GM21381 (cell line): ENCODE results near the gene SNX32.

Experiments
- ATAC-seq: cut with Tn5 transposase; IDR thresholded peaks from one replicate; pipeline ENCODE4 v1.9.1; 2021; ENCODE audit warnings: mild to moderate bottlenecking, moderate library complexity; ENCODE audit not compliant: unreplicated experiment

SNX32 gene

DNA sequence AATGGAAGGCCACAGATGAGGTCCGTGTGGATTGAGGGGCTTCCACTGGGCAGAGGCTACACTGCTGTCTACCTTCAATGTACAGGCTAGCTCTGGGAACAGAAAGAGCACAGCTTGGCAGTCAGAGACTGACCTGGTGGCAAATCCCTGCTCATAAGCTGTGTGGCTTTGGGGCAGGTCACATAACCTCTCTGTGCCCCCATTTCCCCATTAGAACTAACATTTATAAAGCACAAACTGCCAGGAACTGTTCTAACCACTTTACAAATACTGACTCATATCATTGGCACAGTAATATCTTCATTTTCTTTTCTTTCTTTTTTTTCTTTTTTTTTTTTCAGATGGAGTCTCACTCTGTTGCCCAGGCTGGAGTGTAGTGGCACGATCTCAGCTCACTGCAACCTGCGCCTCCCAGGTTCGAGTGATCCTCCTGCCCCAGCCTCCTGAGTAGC, 63.3 kb downstream of the SNX32 start:
- ATAC-seq: no peak

- ATAC-seq: no peak
Observed at GRCh38 chr11:65898656-65899355, 65.0 kb downstream of the SNX32 start.

DNA sequence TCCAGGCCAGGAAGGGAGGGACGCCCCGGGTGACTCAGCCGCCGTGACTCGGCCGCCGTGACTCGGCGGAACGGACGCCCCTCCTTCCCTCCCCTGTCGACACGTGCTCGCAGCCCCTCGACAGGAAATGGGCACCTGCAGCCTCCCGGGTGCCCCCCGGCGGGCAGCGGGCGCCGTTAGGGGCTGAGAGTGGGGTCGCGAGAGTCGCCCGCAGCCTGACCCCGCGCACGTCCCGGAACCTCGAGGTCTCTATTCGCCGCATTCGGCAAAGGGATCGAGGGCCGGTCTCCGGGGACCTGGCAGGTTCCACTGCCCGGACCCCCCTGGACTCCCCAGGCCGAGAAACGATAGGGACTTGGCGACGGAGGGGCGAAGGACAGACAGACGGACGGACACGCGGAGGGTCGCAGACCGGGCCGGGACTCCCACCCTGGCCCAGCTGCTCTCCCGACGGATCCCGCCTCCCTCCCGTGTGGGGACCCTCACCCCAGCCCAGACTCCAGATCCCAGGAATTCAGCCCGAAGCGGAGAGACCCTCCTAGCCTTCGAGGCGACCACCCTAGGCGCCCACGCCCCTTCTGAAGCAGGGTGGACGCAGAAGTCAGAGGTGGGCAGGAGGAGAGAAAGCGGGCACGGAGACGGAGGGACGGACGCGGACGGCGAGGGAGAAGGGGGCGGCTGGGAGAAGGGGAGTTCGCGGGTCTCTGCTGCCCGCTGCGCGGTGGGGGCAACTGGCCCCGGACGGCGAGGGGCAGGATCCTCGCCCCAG, 65.8 kb downstream of the SNX32 start:
- ATAC-seq: no peak

GRCh38 chr11:65900125-65900898, 66.5 kb downstream of the SNX32 start, which contains the start of gene FOSL1:
Gene FOSL1, minus strand, starts transcription at chr11:65900388. Its CDS starts 49 bp downstream, at chr11:65900339.
- peak; percentile 73 for ATAC-seq

DNA sequence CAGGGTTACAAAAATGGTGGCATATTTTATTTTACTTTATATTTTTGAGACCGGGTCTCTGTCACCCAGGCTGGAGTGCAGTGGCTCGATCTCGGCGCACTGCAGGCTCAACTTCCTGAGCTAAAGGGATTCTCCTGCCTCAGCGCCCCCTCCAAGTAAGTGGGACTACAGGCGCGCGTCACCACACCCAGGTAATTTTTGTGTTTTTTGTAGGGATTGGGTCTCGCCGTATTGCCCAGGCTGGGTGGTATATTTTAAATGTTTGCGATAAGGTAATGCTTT, 67.1 kb downstream of the SNX32 start:
- ATAC-seq: no peak

GRCh38 chr11:65903068-65903481, 69.3 kb downstream of the SNX32 start:
- no peak for ATAC-seq
